IMR-90 (cell line): ENCODE measurements around the gene KRT83. TPM values are rescaled to one million over a fixed set of nuclear protein-coding genes. Genes with fewer than 3 reads are reported as not detected.

Experiments used
- ATAC-seq: fragments of 200-7000 bp; cut with Tn5 transposase; 2 replicates; pipeline ENCODE4 v1.9.1; 2020; ENCODE audit warnings: low read depth, mild to moderate bottlenecking, moderate library complexity
- BruUV-seq: library from RNA; stranded (reverse); fragments of 400-500 nt; replicated peaks from 2 replicates; lab custom pipeline; 2021; lab: Mats Ljungman, UMichigan
- CTCF ChIA-PET: fragments of 300-600 bp; formaldehyde crosslinking; extraction: SDS; loops from one replicate; lab custom pipeline; 2021; ENCODE audit warnings: antibody characterized with exemption; lab: Yijun Ruan, JAX
- POLR2A ChIA-PET: fragments of 300-600 bp; sonication (Branson Sonifier 250); formaldehyde crosslinking; loops from one replicate; lab custom pipeline; 2022; ENCODE audit warnings: antibody characterized with exemption; ENCODE audit not compliant: unreplicated experiment; lab: Charles Lee
- DNase-seq: peaks from one replicate; pipeline ENCODE4 v3.0.0; 2013
- H2AFZ ChIP-seq: replicated peaks from 2 replicates; pipeline ENCODE3; 2013; ENCODE audit warnings: low read length, mild to moderate bottlenecking; ENCODE audit not compliant: poor library complexity
- H2AK5ac ChIP-seq: 2 replicates; pipeline ENCODE4 v1.6.1; 2013; ENCODE audit warnings: low read depth, low read length, inconsistent platforms
- H2AK9ac ChIP-seq: replicated peaks from 2 replicates; pipeline ENCODE3; 2013; ENCODE audit warnings: mild to moderate bottlenecking, low read depth, low read length, moderate library complexity; ENCODE audit not compliant: poor library complexity
- H2BK120ac ChIP-seq: 2 replicates; pipeline ENCODE4 v1.6.1; 2013; ENCODE audit warnings: low read depth, low read length, inconsistent platforms
- H2BK15ac ChIP-seq: 3 replicates; pipeline ENCODE4 v1.6.1; 2013; ENCODE audit warnings: low read depth, low read length, inconsistent platforms
- H2BK20ac ChIP-seq: 2 replicates; pipeline ENCODE4 v1.6.1; 2013; ENCODE audit warnings: low read depth, mild to moderate bottlenecking, inconsistent platforms, low read length, moderate library complexity
- H2BK5ac ChIP-seq: 2 replicates; pipeline ENCODE4 v1.6.1; 2013; ENCODE audit warnings: mild to moderate bottlenecking, low read depth, low read length, inconsistent platforms; ENCODE audit not compliant: poor library complexity, severe bottlenecking
- H3K14ac ChIP-seq: replicated peaks from 2 replicates; pipeline ENCODE4 v1.6.1; 2013; ENCODE audit warnings: low read depth, low read length, inconsistent platforms
- H3K18ac ChIP-seq: 2 replicates; pipeline ENCODE4 v1.6.1; 2013; ENCODE audit warnings: low read depth, low read length, control low read depth
- H3K23ac ChIP-seq: 2 replicates; pipeline ENCODE4 v1.6.1; 2013; ENCODE audit warnings: low read depth, low read length, inconsistent platforms
- H3K27ac ChIP-seq: 2 replicates; pipeline ENCODE4 v1.5.1; 2013; ENCODE audit warnings: mild to moderate bottlenecking, control low read depth, low read length; ENCODE audit not compliant: insufficient read depth
- H3K27me3 ChIP-seq: 2 replicates; pipeline ENCODE4 v1.6.1; 2013; ENCODE audit warnings: low read length; ENCODE audit not compliant: control insufficient read depth, insufficient read depth
- H3K36me3 ChIP-seq: 2 replicates; pipeline ENCODE4 v1.6.1; 2013; ENCODE audit warnings: low read length, mixed read lengths; ENCODE audit not compliant: control insufficient read depth, insufficient read depth
- H3K4ac ChIP-seq: 2 replicates; pipeline ENCODE4 v1.6.1; 2013; ENCODE audit warnings: low read depth, low read length, inconsistent platforms
- H3K4me1 ChIP-seq: 2 replicates; pipeline ENCODE4 v1.6.1; 2013; ENCODE audit warnings: low read length, mixed read lengths; ENCODE audit not compliant: control insufficient read depth, insufficient read depth
- H3K4me2 ChIP-seq: 2 replicates; pipeline ENCODE4 v1.6.1; 2013; ENCODE audit warnings: low read depth, mild to moderate bottlenecking, control low read depth, low read length, moderate library complexity
- H3K4me3 ChIP-seq: 2 replicates; pipeline ENCODE4 v1.5.1; 2013; ENCODE audit warnings: low read depth, mild to moderate bottlenecking, control low read depth, low read length, moderate library complexity; ENCODE audit not compliant: insufficient read depth
- H3K56ac ChIP-seq: 2 replicates; pipeline ENCODE4 v1.6.1; 2013; ENCODE audit warnings: low read length, inconsistent platforms; ENCODE audit not compliant: insufficient read depth; ENCODE audit errors: extremely low read depth
- H3K79me1 ChIP-seq, 2 experiments: 2 replicates each; pipeline ENCODE4 v1.6.1; 2013; ENCODE audit warnings: low read length in 2 of 2, inconsistent platforms in 1 of 2, low read depth in 1 of 2
- H3K9ac ChIP-seq: 2 replicates; pipeline ENCODE4 v1.6.1; 2013; ENCODE audit warnings: low read depth, low read length, control low read depth
- H3K9me1 ChIP-seq: 2 replicates; pipeline ENCODE4 v1.6.1; 2013; ENCODE audit warnings: low read length, inconsistent platforms; ENCODE audit not compliant: insufficient read depth
- H3K9me3 ChIP-seq: 2 replicates; pipeline ENCODE4 v1.6.1; 2013; ENCODE audit warnings: low read length; ENCODE audit not compliant: control insufficient read depth, insufficient read depth
- H4K20me1 ChIP-seq: 2 replicates; pipeline ENCODE4 v1.6.1; 2013; ENCODE audit warnings: low read length, inconsistent platforms; ENCODE audit not compliant: insufficient read depth
- H4K5ac ChIP-seq: 2 replicates; pipeline ENCODE4 v1.6.1; 2013; ENCODE audit warnings: mild to moderate bottlenecking, low read depth, low read length, control low read depth
- H4K8ac ChIP-seq, 2 experiments: 2 replicates each; pipeline ENCODE4 v1.6.1; 2013; ENCODE audit warnings: low read depth in 2 of 2, low read length in 2 of 2, control low read depth in 1 of 2, inconsistent platforms in 1 of 2
- H4K91ac ChIP-seq: 2 replicates; pipeline ENCODE4 v1.6.1; 2013; ENCODE audit warnings: low read depth, low read length, inconsistent platforms; ENCODE audit not compliant: insufficient read depth
- BHLHE40 ChIP-seq: fragments of 150-350 bp; IDR thresholded peaks from 2 replicates; pipeline ENCODE4 v1.6.1; 2016; ENCODE audit warnings: mild to moderate bottlenecking, low read depth, low read length
- CEBPB ChIP-seq: IDR thresholded peaks from 2 replicates; pipeline ENCODE4 v1.6.1; 2012; ENCODE audit warnings: low read depth, low read length, improper control_type of control experiment
- CHD1 ChIP-seq: IDR thresholded peaks from 2 replicates; pipeline ENCODE4 v1.6.1; 2012; ENCODE audit warnings: low read depth, low read length, improper control_type of control experiment
- ELK1 ChIP-seq: fragments of 150-350 bp; IDR thresholded peaks from 2 replicates; pipeline ENCODE4 v1.6.1; 2016; ENCODE audit warnings: low read depth, mild to moderate bottlenecking, low read length, moderate library complexity, borderline replicate concordance
- FOS ChIP-seq: fragments of 150-350 bp; IDR thresholded peaks from 2 replicates; pipeline ENCODE4 v1.6.1; 2016; ENCODE audit warnings: low read depth, low read length
- MAFK ChIP-seq: IDR thresholded peaks from 2 replicates; pipeline ENCODE4 v1.6.1; 2012; ENCODE audit warnings: low read depth, low read length, improper control_type of control experiment
- MAZ ChIP-seq: IDR thresholded peaks from 2 replicates; pipeline ENCODE4 v1.6.1; 2012; ENCODE audit warnings: low read depth, mild to moderate bottlenecking, low read length, improper control_type of control experiment, moderate library complexity, borderline replicate concordance
- MXI1 ChIP-seq: IDR thresholded peaks from 2 replicates; pipeline ENCODE4 v1.6.1; 2012; ENCODE audit warnings: low read depth, mild to moderate bottlenecking, low read length, moderate library complexity, borderline replicate concordance
- NFE2L2 ChIP-seq: fragments of 150-350 bp; IDR thresholded peaks from 2 replicates; pipeline ENCODE4 v1.6.1; 2016; ENCODE audit warnings: low read depth, mild to moderate bottlenecking, low read length
- POLR2A ChIP-seq: IDR thresholded peaks from 2 replicates; pipeline ENCODE4 v1.6.1; 2012; ENCODE audit warnings: mild to moderate bottlenecking, low read depth, low read length
- RAD21 ChIP-seq: IDR thresholded peaks from 2 replicates; pipeline ENCODE4 v1.6.1; 2012; ENCODE audit warnings: low read length, improper control_type of control experiment
- RCOR1 ChIP-seq: IDR thresholded peaks from 2 replicates; pipeline ENCODE4 v1.6.1; 2012; ENCODE audit warnings: mild to moderate bottlenecking, low read length, improper control_type of control experiment; ENCODE audit not compliant: insufficient replicate concordance
- RFX5 ChIP-seq: IDR thresholded peaks from 2 replicates; pipeline ENCODE4 v1.8.0; 2012; ENCODE audit warnings: low read depth, mild to moderate bottlenecking, low read length, moderate library complexity
- SMC3 ChIP-seq: fragments of 150-350 bp; IDR thresholded peaks from 2 replicates; pipeline ENCODE4 v1.6.1; 2016; ENCODE audit warnings: low read depth, mild to moderate bottlenecking, antibody characterized with exemption, low read length, moderate library complexity
- WGBS, 2 experiments: methylation state at CpG; one replicate each; pipeline versions ENCODE4 v1.1.5 to v1.1.7; 2013; ENCODE audit warnings: missing lambda C conversion rate in 2 of 2; ENCODE audit not compliant: insufficient read length in 1 of 2; ENCODE audit errors: extremely low coverage in 2 of 2; 5-methylcytosine and 5-hydroxymethylcytosine counted together
- dilution Hi-C: fragments of 300-500 bp; cut with HindIII; formaldehyde crosslinking; loops from one replicate; pipeline ENCODE4 v1.14.3; 2018; ENCODE audit warnings: low sequenced_read_pairs; ENCODE audit not compliant: unreplicated experiment
- in situ Hi-C: fragments of 300-500 bp; cut with MboI; formaldehyde crosslinking; loops from 3 replicates; pipeline ENCODE4 v1.14.3; 2019; ENCODE audit warnings: low sequenced_read_pairs, inconsistent platforms, mixed read lengths
- intact Hi-C: fragments of 100-400 bp; cut with micrococcal nuclease; formaldehyde crosslinking; loops from 2 replicates; pipeline ENCODE4 v1.10.0; 2022
- polyA plus RNA-seq, 3 experiments: library from polyadenylated mRNA; depleted of rRNA; stranded (reverse); fragments of >200 nt; gene quantifications; 2 replicates each; pipeline ENCODE4 v1.2.3, GENCODE V29; 2012; ENCODE audit warnings: low replicate concordance in 1 of 3
- total RNA-seq: library from RNA; depleted of rRNA; stranded (reverse); fragments of >200 nt; gene quantifications from 2 replicates; pipeline ENCODE4 v1.2.3, GENCODE V29; 2012
- TF ChIP-seq, protein P1 (sequence below): fragments of 150-350 bp; IDR thresholded peaks from 2 replicates; pipeline ENCODE4 v1.6.1; 2017; ENCODE audit warnings: mild to moderate bottlenecking, antibody characterized with exemption, low read length, low read depth
- TF ChIP-seq, protein P2 (sequence below): conservative IDR thresholded peaks from 2 replicates; pipeline ENCODE4 v1.5.1; 2012; ENCODE audit warnings: mild to moderate bottlenecking, low read depth, low read length, improper control_type of control experiment

The KRT83 gene
- total and polyA plus RNA-seq, 2 of the 4 experiments (the other 2 are of a cell fraction) = not detected

GRCh38 chr12:52313926-52314325, 7.3 kb downstream of the KRT83 start:
- H4K20me1 ChIP-seq = no peaks in the 10 kb centered on the region
- no peak overlapping the region for H2AK9ac ChIP-seq
- no peak overlapping the region for H2AFZ ChIP-seq
- no peaks in the 10 kb centered on the region for H3K4me1 ChIP-seq
- ChIA-PET POLR2A (no interaction called here), CTCF (no interaction called here)
- BruUV-seq = no TSS peak
- no peaks in the 10 kb centered on the region for H3K79me1 ChIP-seq
- H3K4me2 ChIP-seq = no peak overlapping the region
- no peak overlapping the region for H2BK5ac ChIP-seq
- no peaks in the 10 kb centered on the region; the same call in 1 of the 2 replicates for H3K9me1 ChIP-seq
- H3K36me3 ChIP-seq = no peaks in the 10 kb centered on the region
- H4K5ac ChIP-seq = no peak overlapping the region
- no peak overlapping the region for H3K4ac ChIP-seq
- no peak overlapping the region for H2BK120ac ChIP-seq
- in situ Hi-C loops = no loop called here
- H3K9me3 ChIP-seq = no peaks in the 10 kb centered on the region
- ATAC-seq (no peak), DNase-seq (no peak)
- H3K9ac ChIP-seq = no peak overlapping the region
- intact Hi-C loops = no loop called here
- TF ChIP-seq CHD1 (no peak), MAFK (no peak), NFE2L2 (no peak), MAZ (no peak), CEBPB (no peak), MXI1 (no peak), POLR2A (no peak), ELK1 (no peak), FOS (no peak), RCOR1 (no peak), SMC3 (no peak), RFX5 (no peak), BHLHE40 (no peak), RAD21 (no peak)
- TF ChIP-seq, protein P1, sequence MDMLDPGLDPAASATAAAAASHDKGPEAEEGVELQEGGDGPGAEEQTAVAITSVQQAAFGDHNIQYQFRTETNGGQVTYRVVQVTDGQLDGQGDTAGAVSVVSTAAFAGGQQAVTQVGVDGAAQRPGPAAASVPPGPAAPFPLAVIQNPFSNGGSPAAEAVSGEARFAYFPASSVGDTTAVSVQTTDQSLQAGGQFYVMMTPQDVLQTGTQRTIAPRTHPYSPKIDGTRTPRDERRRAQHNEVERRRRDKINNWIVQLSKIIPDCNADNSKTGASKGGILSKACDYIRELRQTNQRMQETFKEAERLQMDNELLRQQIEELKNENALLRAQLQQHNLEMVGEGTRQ = no peak
- TF ChIP-seq, protein P2, sequence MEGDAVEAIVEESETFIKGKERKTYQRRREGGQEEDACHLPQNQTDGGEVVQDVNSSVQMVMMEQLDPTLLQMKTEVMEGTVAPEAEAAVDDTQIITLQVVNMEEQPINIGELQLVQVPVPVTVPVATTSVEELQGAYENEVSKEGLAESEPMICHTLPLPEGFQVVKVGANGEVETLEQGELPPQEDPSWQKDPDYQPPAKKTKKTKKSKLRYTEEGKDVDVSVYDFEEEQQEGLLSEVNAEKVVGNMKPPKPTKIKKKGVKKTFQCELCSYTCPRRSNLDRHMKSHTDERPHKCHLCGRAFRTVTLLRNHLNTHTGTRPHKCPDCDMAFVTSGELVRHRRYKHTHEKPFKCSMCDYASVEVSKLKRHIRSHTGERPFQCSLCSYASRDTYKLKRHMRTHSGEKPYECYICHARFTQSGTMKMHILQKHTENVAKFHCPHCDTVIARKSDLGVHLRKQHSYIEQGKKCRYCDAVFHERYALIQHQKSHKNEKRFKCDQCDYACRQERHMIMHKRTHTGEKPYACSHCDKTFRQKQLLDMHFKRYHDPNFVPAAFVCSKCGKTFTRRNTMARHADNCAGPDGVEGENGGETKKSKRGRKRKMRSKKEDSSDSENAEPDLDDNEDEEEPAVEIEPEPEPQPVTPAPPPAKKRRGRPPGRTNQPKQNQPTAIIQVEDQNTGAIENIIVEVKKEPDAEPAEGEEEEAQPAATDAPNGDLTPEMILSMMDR = no peak
- H3K23ac ChIP-seq = no peak overlapping the region; the same call in 1 of the 2 replicates
- H2BK20ac ChIP-seq = no peak overlapping the region
- H3K56ac ChIP-seq = no peak overlapping the region
- dilution Hi-C loops = no loop called here
- H3K14ac ChIP-seq = no peak overlapping the region
- H3K27me3 ChIP-seq = peaks cover 67% of the 10 kb centered on the region
- no peak overlapping the region for H3K4me3 ChIP-seq
- no peak overlapping the region for H2BK15ac ChIP-seq
- no peak overlapping the region for H3K27ac ChIP-seq
- 56% methylated on average over 4 of the region's 9 CpGs; no CpG with 5 or more reads in 1 of the 2 experiments for WGBS, 2 experiments
- no peak overlapping the region for H2AK5ac ChIP-seq
- H4K8ac ChIP-seq = no peak overlapping the region
- no peak overlapping the region for H4K91ac ChIP-seq
- no peak overlapping the region for H3K18ac ChIP-seq
